HG03139 (cell line): ENCODE results near the gene NFAM1.

ENCODE experiments used
- ATAC-seq: cut with Tn5 transposase; IDR thresholded peaks from one replicate; pipeline ENCODE4 v1.9.1; 2021; ENCODE audit not compliant: unreplicated experiment

Gene NFAM1

DNA sequence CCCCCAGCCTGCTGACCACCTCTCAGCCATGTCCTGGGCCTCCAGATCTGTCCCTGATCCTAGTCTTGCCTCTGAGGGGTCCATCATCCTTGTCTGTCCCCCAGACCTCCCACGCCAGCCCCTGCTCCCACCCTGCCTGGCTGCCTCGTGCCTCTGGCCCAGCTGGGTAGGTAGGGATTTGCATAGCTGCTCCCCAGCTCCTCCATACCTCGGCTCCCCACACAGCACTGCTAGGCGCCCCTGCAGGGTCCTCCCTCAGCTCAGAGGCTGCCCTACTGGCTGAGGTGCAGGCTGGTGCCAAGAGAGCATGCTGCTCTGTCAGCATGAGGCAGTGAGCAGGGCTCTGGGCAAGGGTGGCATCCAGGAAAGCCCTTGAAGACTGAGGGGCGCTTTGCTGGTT lies 47.7 kb downstream of the NFAM1 start:
- no peak for ATAC-seq

DNA sequence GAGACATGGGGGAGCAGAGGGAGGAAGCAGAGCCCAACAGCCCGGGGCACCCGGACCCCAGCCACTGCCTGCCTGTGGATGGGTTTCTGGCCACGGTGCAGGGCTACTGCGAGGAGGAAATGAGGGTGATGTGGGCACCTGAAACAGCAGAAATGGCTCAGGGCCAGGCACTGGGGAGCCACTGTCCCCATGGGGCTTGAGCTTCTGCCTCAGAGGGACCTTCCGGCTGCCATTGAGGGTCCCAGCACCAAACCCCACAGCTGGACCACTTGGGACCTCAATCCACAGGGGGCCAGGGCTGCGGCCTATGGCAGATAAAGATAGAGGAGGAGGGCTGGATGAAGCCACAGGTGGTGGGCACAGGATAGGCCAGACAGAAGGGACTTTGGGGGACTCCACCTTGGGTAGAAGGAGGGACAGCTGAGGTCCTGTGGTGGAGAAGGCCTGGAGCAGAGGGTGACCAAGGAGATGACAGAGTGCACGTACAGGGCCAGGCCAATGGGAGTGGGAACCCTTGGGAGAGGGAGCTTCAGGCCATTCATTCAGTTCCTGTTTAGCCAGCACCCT lies 48.3 kb downstream of the NFAM1 start:
- ATAC-seq = no peak

DNA sequence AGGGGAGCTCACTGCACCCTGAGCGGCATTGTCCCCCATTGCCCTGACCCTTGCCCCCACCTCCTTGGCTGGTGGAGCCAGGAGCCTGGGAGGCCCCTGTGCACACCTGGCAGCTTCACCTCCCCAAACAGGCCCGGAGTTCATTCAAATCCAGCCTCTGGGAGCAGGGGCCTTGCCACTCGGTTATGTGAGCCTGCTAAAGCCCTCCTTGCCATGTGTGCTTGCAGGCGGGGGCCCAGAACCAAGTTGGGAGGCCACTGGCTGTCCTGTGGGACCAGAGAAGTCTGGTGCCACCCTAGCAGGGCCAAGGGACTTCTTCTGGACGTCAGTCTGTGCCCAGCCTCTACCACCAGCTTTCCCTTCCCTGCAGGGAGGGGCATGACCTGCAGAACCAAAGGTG lies 48.9 kb downstream of the NFAM1 start:
- ATAC-seq = no peak

DNA sequence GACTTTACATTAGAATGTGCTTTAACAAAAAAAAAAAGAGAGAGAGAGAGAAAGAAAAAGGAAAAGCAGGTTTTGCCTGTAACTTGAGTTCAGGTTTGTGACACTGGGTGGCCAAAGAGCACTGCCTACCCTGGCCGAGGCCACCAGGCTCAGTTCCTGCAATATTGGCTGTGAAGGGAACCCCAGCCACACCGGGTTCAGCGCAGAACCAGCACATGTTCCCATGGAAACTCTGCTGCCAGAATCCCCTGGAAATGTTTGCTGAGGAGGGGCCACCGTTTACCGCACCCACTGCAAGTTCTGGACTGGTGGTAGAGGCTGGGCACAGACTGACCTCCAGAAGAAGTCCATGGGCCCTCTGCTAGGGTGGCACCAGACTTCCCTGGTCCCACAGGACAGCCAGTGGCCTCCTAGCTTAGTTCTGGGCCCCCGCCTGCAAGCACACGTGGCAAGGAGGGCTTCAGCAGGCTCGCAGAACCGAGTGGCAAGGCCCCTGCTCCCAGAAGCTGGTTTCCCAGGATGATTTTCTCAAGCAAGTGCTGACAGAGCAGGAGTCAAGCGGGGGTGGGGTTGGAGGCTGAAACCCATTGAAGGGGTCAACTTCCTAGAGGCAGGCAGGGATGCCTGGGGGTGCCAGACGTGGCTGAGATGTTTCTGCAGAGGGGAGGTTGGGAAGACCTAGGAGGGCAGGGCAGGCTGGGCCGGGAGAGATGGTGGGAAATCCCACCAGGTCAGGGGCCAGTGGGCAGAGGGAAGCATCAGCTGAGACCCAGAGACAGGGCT lies 51.2 kb downstream of the NFAM1 start:
- ATAC-seq = no peak

DNA sequence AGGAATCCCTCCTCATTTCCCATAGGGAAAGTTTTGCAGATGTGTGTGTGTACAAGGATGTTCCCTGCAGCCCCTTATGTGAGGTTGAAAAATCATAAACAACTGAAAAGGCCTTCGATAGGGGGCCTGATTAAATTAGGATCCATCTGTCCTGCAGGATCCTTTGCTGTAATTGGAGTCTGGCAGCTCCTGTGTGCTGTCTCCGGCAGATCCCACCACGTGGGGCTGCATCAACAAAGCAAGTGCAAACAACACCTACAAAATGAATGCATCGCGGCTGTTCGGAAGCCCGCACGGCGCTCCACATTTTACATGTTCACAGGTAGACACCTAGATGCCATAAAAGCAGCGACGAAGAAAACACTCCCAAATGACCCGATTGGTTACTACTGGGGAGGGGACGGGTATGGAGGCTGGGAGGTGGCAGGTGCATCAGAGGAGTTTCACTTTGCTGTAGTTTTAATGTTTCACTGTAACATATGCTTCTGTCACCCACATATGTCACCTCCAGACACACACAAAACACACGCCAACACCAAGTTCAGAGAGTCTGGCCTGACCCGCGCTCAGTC lies 52.2 kb downstream of the NFAM1 start:
- no peak for ATAC-seq

DNA sequence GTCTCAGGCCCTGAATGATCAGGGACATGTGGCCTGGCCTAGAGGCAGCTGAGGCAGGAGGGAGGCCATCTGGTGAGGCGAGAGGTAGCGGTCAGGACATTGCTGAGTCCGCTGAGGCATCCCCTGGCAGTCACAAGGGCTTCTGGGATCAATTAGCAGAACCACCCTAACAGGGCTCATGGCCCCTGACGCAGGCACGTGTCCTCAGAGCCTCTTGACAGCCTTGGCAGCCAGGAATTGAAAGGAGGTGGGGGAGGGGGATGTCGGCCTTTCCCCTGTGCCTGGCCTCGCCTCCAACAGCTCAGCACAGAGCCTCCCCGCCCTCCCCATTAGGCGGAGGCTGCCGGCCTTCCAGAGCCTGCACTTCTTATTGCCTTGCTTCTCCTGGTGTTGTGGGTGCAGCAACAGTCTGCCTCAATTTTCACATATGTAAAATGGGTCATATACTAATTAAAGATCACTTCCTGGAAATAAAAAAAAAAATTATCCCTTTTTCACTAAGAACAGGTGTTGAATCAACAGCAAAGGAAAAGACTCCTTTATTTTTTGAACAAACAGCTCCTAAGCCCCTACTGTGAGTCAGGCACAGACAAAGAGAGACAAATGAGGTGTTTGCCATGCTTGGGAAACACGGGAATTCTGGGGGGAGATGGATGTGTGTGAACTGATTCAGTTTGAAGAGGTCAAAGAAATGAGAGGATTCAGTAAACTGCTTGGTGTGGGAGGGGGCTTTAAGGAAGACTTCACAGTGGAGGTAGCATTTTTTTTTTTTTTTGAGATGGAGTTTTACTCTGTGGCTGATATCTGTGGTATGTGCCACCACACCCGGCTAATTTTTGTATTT lies 55.3 kb downstream of the NFAM1 start:
- ATAC-seq = no peak

DNA sequence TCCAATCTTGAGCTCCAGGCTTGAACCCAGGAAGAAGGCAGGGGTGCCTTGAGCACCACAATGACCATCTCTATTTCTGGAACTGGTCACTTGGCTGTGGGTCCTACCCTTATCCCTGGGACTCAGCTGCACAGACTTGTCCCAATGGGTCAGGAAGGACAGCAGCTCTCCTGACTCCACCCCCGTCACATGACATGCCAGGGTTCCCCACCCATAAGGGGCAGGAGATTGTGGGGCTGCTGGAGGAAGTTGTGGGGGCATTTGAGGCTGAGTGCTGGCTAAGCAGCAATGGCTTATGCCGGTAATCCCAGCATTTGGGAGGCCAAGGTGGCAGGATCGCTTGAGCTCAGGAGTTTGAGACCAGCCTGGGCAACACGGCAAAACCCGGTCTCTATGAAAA lies 56.2 kb downstream of the NFAM1 start:
- no peak for ATAC-seq

DNA sequence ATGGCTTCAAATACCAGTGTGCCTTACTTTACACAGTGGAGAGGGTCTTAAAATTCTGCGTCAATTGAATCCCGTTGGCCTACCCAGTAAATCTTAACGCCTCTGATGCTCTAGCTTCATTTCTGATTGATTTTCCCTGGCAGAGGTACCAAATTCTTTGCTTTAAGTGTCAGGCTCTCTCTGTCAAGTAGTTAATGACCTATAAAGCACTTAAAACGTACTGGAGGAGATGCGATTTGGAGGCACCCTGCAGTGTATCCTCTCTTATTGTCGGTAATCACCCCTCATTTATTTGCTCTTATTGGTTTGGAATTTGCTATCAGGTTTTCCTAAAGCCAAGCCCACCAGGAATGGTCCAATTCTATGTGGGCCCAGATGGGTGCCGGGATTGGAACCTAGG lies 59.2 kb downstream of the NFAM1 start:
- ATAC-seq = no peak

DNA sequence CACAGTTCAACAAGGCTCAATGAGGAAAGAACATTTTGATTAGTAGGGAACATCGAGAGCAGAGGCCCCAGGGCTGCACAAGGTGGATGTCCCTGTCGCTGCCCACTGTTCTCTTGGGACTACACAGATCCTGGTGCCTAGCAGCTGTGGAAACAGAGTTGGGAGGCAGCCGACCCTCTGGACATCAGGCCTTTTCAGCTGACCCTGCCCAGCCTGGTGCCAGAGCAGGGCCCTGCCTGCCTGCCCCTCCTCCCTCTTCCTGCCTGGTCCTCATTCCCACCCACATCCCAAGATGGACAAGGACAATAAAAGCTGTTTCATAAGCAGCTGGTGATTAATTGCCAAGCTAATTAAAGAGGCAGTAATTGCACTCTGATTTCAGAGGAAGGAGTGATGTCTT lies 60.7 kb downstream of the NFAM1 start:
- no peak for ATAC-seq

DNA sequence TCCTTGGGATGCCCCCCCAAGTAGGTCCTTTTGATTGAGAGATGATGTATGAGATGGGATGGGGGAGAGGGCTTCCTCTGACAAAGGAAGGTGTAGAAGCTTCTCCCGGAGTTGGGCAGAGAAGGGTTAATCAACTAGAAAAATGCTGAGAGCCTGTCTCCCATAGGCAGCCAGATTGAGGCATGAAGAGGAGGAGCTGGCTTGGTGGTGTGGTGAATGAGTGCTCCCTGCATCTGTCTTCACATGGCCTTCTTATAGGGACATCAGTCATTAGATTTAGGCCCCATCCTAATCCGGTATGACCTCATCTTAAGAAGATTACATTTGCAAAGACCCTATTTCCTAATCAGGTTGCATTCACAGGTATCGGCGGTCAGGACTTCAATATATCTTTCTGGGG lies 61.1 kb downstream of the NFAM1 start:
- ATAC-seq = no peak

DNA sequence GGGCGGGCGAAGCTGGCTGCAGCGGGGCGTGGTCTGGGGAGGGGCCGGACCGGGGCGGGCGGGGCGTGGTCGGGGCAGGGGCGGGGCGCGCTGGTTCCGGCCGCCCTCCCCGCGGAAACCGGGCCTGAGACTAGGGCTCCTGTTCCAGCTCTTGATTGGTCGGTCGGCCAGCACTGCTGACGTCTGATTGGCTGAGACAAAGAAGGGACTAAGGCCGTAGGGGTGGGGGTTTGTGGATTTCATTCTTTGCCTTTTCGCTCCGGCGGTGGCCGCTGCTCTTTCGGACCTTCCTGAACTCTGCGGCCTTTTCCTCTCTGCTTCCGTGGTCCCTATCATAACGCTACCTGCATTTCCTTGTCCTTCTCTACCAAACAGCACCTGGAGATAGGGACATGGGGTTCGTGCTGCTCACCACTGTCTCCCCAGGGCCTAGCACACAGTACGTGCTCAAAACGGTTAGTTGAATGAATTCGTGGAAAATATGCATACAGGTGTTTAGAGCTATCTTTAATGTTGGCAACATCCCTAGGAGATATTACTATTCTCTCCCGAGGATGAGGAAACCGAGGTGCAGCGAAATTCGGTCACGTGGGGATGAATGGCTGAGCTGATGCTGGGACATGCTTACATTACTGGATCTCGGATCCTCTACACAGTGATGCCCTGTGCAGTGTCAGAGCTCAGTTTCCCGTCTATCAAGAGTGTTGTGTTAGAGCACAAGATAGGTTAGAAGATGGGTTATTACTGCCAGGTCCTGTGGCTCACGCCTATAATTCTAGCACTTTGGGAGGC lies 62.8 kb downstream of the NFAM1 start:
- peak; percentile 91 for ATAC-seq

DNA sequence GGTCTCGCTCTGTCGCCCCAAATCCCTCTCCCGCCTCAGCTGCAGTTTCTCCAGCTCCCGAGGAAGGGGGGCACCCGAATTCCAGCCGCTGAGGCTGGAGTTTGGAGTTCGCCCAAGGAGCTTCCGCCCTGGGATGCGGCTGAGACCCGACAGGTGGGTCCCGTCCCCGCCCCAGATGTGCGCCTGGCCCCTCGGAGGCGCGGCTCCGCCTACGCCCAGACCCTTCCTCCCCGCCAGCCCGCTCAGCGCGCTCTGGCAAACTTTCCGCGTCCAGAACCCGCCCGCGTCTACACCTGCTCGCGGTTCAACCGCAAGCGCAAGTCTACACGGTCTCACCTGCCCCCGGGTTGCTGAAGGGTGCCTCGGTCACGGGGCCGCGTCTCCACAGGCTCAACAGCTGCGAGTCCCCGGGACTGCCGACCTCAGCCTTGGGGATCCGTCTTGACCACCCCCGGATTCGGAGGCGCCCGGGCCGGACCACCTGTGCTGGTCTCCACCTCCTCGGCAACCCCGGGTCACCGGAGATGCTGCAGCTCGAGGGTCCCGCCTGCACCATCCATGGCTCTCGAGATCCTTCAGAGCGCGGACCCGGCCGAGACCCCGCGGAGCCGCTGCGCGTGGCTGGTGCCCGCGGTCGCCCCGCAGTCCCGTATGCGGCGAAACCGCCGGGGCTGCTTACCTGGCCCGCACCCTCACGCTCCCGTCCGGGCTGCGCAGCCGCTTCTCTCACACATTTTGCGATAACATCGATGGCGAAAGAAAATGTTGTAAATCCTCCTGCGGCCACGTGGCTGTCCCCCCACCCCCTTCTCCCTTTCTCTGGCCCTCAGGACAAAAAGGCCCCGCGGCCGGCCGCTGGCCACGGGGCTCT lies 63.6 kb downstream of the NFAM1 start:
- peak; percentile 20 for ATAC-seq

DNA sequence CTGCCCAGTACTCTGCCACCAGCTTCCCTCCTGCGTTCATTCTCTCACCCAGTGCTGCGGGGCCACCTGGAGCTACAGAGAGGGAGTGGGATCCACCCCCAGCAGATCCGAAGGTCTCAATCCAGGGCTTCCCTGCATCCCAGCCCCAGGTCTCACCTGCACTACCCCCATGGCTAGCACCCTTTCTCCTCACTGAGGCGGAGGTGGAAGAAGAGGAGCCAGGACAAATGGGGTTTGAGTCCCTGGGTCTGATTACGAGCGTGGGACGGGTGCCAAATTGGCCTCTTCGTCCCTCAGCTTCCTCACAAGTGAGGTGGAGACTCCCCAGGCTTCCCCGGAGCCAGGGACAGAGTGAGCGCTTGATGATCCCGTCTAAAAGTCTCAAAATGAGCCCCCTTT lies 64.2 kb downstream of the NFAM1 start:
- no peak for ATAC-seq

DNA sequence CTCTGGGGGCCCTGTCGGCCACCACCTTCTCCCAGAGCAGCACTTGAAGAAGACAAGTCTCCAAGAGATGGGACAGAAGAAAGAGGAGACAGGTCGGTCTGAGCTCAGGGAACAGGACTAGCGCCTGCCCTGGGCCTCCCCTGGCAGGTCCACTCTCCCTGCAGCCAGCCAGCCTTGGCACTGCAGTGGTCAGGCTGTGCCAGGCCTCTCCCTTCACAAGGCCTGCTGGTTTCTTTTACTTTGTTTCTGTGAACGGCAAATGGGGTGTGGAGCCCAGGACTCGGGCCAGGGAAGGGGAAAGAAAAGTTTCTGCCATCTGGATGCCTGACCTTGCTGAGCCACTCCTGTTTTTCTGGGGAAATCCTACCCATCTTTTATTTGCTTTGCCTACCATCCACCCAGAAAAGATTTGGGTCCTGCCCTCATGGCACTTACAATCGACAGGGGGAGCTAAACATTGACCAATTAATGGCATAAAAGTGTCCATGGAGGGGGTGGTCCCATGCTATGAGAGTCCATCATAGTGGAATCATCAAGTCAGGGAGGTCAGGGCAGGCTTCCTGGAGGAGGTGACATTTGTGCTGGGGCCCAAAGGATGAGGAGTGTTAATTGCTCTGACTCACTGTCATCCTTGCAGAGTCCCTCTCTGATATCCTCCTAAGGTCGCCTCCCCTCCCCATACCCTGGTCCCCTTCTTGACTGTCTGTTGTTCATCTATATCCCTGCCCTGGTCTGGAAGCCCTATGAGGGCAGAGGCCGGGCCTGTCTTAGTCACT lies 65.2 kb downstream of the NFAM1 start:
- no peak for ATAC-seq

DNA sequence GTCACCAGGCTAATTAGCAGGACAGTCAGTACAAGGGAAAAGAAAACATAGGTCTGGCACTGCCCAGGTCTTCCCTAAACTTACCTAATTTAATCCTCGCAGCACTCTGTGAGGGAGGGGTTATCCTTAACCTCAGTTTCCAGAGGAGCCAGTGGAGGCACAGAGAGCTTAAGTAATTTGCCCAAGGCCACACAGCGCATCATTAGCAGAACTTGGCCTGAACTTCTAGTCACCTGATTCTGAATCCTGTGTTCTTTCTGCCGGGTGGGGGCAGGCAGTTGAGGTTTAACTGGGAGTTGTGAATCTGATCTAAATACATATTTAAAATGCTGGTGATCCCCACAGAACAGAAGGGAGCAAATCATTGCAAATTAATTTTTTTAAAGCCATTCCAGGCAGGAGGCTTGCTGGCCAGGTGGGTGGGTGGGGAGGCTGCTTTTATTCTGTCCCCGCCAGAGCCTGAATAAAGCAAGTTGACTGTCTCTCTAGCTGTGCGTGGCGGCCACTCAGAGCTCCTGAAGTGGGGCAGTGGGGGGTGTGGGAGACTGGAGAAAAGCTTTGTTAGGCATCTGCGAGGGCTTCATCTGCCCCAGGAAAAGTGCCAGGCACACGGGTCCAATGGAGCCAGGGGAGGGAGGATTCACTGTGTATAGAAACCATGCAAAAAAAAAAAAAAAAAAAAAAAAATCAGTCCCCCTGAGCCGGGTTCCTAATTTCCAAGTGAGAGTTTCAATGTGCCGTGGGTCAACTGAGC lies 66.1 kb downstream of the NFAM1 start:
- ATAC-seq = no peak

DNA sequence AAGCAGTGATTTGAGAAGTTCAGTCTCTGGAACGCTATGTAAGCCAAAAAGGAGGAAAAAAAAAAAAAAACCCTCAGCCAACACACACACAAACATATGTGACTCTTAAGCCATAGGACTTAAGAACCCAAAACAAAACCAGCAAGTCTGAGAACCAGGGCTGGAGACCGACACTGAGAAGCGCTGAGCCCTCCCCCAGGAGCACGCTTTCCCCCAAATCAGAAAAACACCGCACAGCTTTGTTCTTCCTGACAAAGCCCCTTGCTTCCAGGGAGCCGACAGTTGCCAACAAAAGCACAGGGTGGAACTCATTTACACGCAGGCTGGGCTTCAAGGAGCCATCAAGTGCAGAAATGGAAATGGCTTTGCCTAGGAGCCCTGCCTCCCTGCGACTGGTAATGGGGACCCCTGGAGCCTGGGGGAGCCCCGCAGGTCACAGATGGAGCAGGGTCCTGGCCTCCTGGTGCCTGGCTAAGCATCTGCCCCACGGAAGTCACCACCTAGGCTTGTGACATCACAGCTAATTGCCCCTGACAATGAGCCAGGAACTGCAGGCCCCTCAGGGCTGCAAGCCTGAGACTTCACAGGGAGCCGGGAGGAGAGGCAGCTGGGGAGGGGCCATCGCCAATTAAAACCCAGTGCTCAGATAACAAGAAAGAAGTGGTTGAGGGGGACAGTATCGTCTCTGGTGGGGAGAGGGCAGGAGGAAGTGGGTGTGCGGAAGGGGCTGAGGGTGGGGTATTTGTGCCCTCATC lies 66.9 kb downstream of the NFAM1 start:
- no peak for ATAC-seq

DNA sequence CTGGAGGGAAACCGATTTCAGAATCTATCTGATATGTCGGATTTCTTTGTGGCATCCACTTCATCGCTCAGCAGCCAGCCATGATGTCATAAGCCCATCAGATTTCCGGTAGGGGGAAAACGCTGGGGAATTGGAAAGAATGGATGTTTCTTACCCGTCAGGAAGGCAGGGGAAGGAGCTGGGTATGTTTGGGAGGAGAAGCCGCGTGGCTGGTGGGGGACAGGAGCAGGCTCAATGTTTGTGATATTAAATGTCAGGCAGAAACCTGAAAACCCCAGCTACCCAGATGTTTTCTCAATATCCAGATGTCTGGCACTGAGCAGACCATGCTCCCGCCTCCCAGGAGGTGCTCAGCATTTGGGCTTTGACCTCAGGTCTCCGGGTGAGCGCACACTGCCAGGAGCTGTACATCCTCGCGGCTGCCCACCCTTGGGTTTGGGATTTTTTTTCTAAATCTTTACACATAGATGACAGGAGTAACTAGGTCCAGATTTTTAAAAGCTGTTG lies 67.5 kb downstream of the NFAM1 start:
- ATAC-seq = no peak

DNA sequence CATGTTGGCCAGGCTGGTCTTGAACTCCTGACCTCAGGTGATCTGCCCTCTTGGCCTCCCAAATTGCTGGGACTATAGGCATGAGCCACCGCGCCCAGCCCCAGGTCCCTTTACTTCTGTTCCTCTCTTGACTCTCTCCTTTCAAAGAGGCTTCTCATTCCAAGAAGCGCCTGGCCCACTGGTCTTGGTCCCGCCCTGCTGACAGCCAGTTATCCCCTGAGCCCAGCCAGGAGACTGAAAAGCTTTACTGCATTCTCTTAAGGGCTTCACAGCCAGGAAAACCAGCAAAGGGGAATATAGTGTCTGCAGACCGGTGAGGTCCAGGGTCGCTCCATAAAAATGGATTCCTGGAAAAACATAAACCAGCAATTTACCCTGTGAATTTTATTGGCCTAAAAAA lies 68.3 kb downstream of the NFAM1 start:
- ATAC-seq = no peak
